VCaP (cell line): ENCODE measurements around the gene CELSR2.
A peak's percentile ranks its signal among the peaks of the same experiment; 100 is the strongest.

Experiments
- H3K27ac ChIP-seq: fragments of 450-650 bp; 2 replicates; pipeline ENCODE4 v1.5.1; 2017
- CTCF ChIP-seq: fragments of 450-650 bp; conservative IDR thresholded peaks from 2 replicates; pipeline ENCODE4 v1.5.1; 2017; ENCODE audit warnings: mild to moderate bottlenecking, moderate library complexity

CELSR2 gene

GRCh38 chr1:109259674-109260557 lies 10.6 kb downstream of the CELSR2 start:
- H3K27ac ChIP-seq, result no peak overlapping the region
- no peak for TF ChIP-seq CTCF

- no peak for TF ChIP-seq CTCF
- H3K27ac ChIP-seq, result no peak overlapping the region
Measured at GRCh38 chr1:109261006-109261405, 11.7 kb downstream of the CELSR2 start.

- TF ChIP-seq CTCF, result no peak
- H3K27ac ChIP-seq, result no peak overlapping the region
Measured at GRCh38 chr1:109261578-109261977, 12.2 kb downstream of the CELSR2 start.

- no peak for TF ChIP-seq CTCF
- peak overlapping the region; percentile 53 for H3K27ac ChIP-seq
Measured at GRCh38 chr1:109262231-109263055, 13.1 kb downstream of the CELSR2 start.

- no peak for TF ChIP-seq CTCF
- peak overlapping the region; percentile 53 for H3K27ac ChIP-seq
Measured at GRCh38 chr1:109263234-109263596, 13.9 kb downstream of the CELSR2 start.

- peak overlapping the region; percentile 53 for H3K27ac ChIP-seq
- peak; percentile 99 for TF ChIP-seq CTCF
Measured at GRCh38 chr1:109263597-109264378, 14.4 kb downstream of the CELSR2 start.

GRCh38 chr1:109264379-109264755 lies 15.0 kb downstream of the CELSR2 start:
- peak overlapping the region; percentile 53 for H3K27ac ChIP-seq
- TF ChIP-seq CTCF, result no peak
